NCI-H2196 (cell line): ENCODE results near the gene PTPN14.

Source experiments
- DNase-seq: peaks from one replicate; lab custom pipeline; 2025; ENCODE audit not compliant: unreplicated experiment; lab: John Stamatoyannopoulos, UW

PTPN14 gene

GRCh38 chr1:214476986-214477870 lies 74.2 kb downstream of the PTPN14 start:
- DNase-seq, result no peak

- DNase-seq, result no peak
These were observed 75.0 kb downstream of the PTPN14 start for GRCh38 chr1:214476229-214476985.

GRCh38 chr1:214475746-214476145 lies 75.7 kb downstream of the PTPN14 start:
- no peak for DNase-seq

- no peak for DNase-seq
These were observed 76.1 kb downstream of the PTPN14 start for GRCh38 chr1:214475331-214475730.

- DNase-seq, result no peak
These were observed 76.9 kb downstream of the PTPN14 start for GRCh38 chr1:214474467-214474866.

GRCh38 chr1:214473862-214474261 lies 77.5 kb downstream of the PTPN14 start:
- DNase-seq, result no peak

- no peak for DNase-seq
These were observed 78.0 kb downstream of the PTPN14 start for GRCh38 chr1:214473387-214473786.

- no peak for DNase-seq
These were observed 79.0 kb downstream of the PTPN14 start for GRCh38 chr1:214472364-214472763.

GRCh38 chr1:214471458-214471857 lies 79.9 kb downstream of the PTPN14 start:
- DNase-seq, result no peak

GRCh38 chr1:214470132-214470531 lies 81.3 kb downstream of the PTPN14 start:
- DNase-seq, result no peak

- no peak for DNase-seq
These were observed 82.1 kb downstream of the PTPN14 start for GRCh38 chr1:214469290-214469689.

- DNase-seq, result no peak
These were observed 84.3 kb downstream of the PTPN14 start for GRCh38 chr1:214467078-214467585.

- DNase-seq, result no peak
These were observed 84.9 kb downstream of the PTPN14 start for GRCh38 chr1:214466403-214467077.

- DNase-seq, result no peak
These were observed 86.7 kb downstream of the PTPN14 start for GRCh38 chr1:214464445-214465287.

GRCh38 chr1:214463596-214463995 lies 87.8 kb downstream of the PTPN14 start:
- no peak for DNase-seq

GRCh38 chr1:214462882-214463281 lies 88.5 kb downstream of the PTPN14 start:
- DNase-seq, result no peak

GRCh38 chr1:214461305-214461704 lies 90.1 kb downstream of the PTPN14 start:
- DNase-seq, result no peak

- no peak for DNase-seq
These were observed 91.0 kb downstream of the PTPN14 start for GRCh38 chr1:214460304-214460916.

- DNase-seq, result no peak
These were observed 91.5 kb downstream of the PTPN14 start for GRCh38 chr1:214459895-214460294.

- DNase-seq, result no peak
These were observed 92.9 kb downstream of the PTPN14 start for GRCh38 chr1:214458541-214458940.
